ENCODE data around the gene SRP54. TPM values are rescaled to one million over a fixed set of nuclear protein-coding genes. Genes with fewer than 3 reads are reported as not detected.
"Not testable (repeated sequence)": the region's sequence is repeated elsewhere in the genome, so short reads cannot be mapped to it uniquely, and the experiment has no call there.

SRP54 gene
- total RNA-seq, 1 donor from 2014 or later: 43.1 TPM

- peak overlapping the region; percentile 96 for H3K4me3 Mint-ChIP-seq
- H3K27me3 Mint-ChIP-seq (ENCODE audit: low read depth): no peaks in the 10 kb centered on the region
- no peaks in the 10 kb centered on the region for H3K9me3 Mint-ChIP-seq
- DNase-seq (ENCODE audit: low read depth, low spot score): no peak
- no peaks in the 10 kb centered on the region for H3K36me3 Mint-ChIP-seq (ENCODE audit: low read depth)
- H3K27ac Mint-ChIP-seq (ENCODE audit: unreplicated experiment): peak overlapping the region; percentile 12
- no peak for TF ChIP-seq CTCF (conservative IDR thresholded peaks at IDR 0.05)
- H3K4me1 Mint-ChIP-seq: peaks cover 21% of the 10 kb centered on the region
These were observed 64.2 kb downstream of the SRP54 start for GRCh38 chr14:35046751-35047536.

DNA sequence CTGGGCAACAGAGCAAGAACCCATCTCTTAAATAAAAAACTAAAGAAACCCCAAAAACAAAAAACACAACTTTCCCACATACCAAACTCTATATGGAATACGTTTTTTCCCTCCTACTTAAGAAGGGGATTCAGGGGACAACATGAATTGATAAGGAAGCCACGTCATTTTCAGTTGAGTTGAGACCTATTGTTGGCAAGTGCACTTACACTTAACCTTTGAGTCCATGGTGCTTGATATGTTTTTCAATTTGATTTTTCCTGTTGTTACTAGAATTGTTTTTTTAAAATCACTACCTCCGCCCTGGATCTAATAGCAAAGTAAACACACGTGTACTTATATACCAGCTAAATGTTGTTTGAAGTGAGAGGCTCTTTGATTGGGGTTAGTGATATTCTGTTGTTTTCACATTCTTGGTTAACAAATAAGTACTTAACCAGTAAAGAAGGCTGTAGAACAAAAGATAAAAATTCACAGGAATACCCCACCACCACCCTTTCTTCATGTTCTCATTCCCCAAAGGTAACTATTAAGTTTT, 65.3 kb downstream of the SRP54 start:
- no peak for TF ChIP-seq CTCF (conservative IDR thresholded peaks at IDR 0.05)
- H3K4me1 Mint-ChIP-seq: peaks cover 21% of the 10 kb centered on the region
- H3K27ac Mint-ChIP-seq (ENCODE audit: unreplicated experiment): no peak overlapping the region
- H3K36me3 Mint-ChIP-seq (ENCODE audit: low read depth): no peaks in the 10 kb centered on the region
- H3K27me3 Mint-ChIP-seq (ENCODE audit: low read depth): no peaks in the 10 kb centered on the region
- DNase-seq (ENCODE audit: low read depth, low spot score): no peak
- peak overlapping the region; percentile 96 for H3K4me3 Mint-ChIP-seq
- no peaks in the 10 kb centered on the region for H3K9me3 Mint-ChIP-seq

- Mint-ChIP-seq H3K9me3 (no peaks in the 10 kb centered on the region), H3K27me3 (ENCODE audit: low read depth) (no peaks in the 10 kb centered on the region), H3K4me3 (no peak overlapping the region), H3K27ac (ENCODE audit: unreplicated experiment) (no peak overlapping the region), H3K36me3 (ENCODE audit: low read depth) (no peaks in the 10 kb centered on the region), H3K4me1 (peaks cover 11% of the 10 kb centered on the region)
- no peak for TF ChIP-seq CTCF (conservative IDR thresholded peaks at IDR 0.05)
- no peak for DNase-seq (ENCODE audit: low read depth, low spot score)
These were observed 67.9 kb downstream of the SRP54 start for GRCh38 chr14:35050652-35051051.

DNA sequence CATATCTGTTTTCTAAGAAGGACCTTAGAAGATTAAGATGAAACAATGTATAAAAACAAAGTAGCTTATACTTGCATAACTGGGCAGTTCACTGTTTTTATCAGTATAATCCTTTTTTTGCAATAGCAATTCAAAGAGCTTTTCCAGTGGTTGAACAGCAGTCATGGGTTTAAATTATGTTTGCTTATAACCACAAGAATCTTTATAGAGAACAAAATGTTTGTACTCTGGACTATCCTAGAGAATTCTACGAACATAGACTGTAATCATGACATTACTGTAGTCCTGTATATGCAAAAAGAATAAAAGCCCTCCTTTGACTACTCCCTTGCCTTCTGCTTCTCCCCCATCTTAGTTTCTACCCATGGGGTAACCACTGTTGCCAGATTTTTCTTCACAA, 69.0 kb downstream of the SRP54 start:
- no peak for TF ChIP-seq CTCF (conservative IDR thresholded peaks at IDR 0.05)
- no peaks in the 10 kb centered on the region for H3K27me3 Mint-ChIP-seq (ENCODE audit: low read depth)
- peaks cover 8% of the 10 kb centered on the region for H3K4me1 Mint-ChIP-seq
- no peak overlapping the region for H3K27ac Mint-ChIP-seq (ENCODE audit: unreplicated experiment)
- H3K4me3 Mint-ChIP-seq: no peak overlapping the region
- H3K9me3 Mint-ChIP-seq: no peaks in the 10 kb centered on the region
- H3K36me3 Mint-ChIP-seq (ENCODE audit: low read depth): no peaks in the 10 kb centered on the region
- DNase-seq (ENCODE audit: low read depth, low spot score): no peak

- Mint-ChIP-seq H3K36me3 (ENCODE audit: low read depth) (no peaks in the 10 kb centered on the region), H3K27ac (ENCODE audit: unreplicated experiment) (no peak overlapping the region), H3K4me1 (peaks cover 7% of the 10 kb centered on the region), H3K9me3 (no peaks in the 10 kb centered on the region), H3K4me3 (no peak overlapping the region), H3K27me3 (ENCODE audit: low read depth) (no peaks in the 10 kb centered on the region)
- no peak for DNase-seq (ENCODE audit: low read depth, low spot score)
- no peak for TF ChIP-seq CTCF (conservative IDR thresholded peaks at IDR 0.05)
These were observed 69.8 kb downstream of the SRP54 start for GRCh38 chr14:35052637-35053036.

- not testable (repeated sequence) for H3K27me3 Mint-ChIP-seq (ENCODE audit: low read depth)
These were observed 78.5 kb downstream of the SRP54 start for GRCh38 chr14:35061113-35061791.

DNA sequence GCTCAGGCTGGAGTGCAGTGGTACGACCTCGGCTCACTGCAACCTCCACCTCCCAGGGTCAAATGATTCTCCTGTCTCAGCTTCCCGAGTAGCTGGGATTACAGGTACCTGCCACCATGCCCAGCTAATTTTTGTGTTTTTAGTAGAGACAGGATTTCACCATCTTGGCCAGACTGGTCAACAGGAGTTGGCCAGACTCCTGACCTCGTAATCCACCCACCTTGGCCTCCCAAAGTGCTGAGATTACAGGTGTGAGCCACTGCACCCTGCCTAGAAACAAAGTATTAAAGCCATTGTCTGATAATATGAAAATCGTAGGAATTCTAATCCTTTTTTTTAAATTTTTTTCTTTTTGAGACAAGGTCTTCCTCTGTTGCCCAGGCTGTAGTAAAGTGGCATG, 82.9 kb downstream of the SRP54 start:
- H3K27ac Mint-ChIP-seq (ENCODE audit: unreplicated experiment); H3K9me3 Mint-ChIP-seq; H3K4me3 Mint-ChIP-seq; DNase-seq (ENCODE audit: low read depth, low spot score); H3K4me1 Mint-ChIP-seq; H3K27me3 Mint-ChIP-seq (ENCODE audit: low read depth): not testable (repeated sequence)
- H3K36me3 Mint-ChIP-seq (ENCODE audit: low read depth): peaks cover 13% of the 10 kb centered on the region

More at GRCh38 chr14:35061113-35061791, 78.5 kb downstream of the SRP54 start:
- DNase-seq (ENCODE audit: low read depth, low spot score); H3K4me3 Mint-ChIP-seq; H3K9me3 Mint-ChIP-seq; H3K4me1 Mint-ChIP-seq; H3K36me3 Mint-ChIP-seq (ENCODE audit: low read depth): not testable (repeated sequence)
- peak overlapping the region; percentile 12 for H3K27ac Mint-ChIP-seq (ENCODE audit: unreplicated experiment)

Measured in neural crest cell (in vitro differentiated cells).